HepG2 (cell line): ENCODE data around the gene ATP10A. TPM values are rescaled to one million over a fixed set of nuclear protein-coding genes. Genes with fewer than 3 reads are reported as not detected.

Experiments
- AGO2 ChIP-seq: fragments of 200-400 bp; formaldehyde crosslinking; optimal IDR thresholded peaks from 2 replicates; pipeline ENCODE3; 2017; ENCODE audit warnings: mild to moderate bottlenecking, low read depth, low read length, moderate library complexity
- AHDC1 ChIP-seq: sonication (generic); formaldehyde crosslinking; IDR thresholded peaks from 2 replicates; pipeline ENCODE4 v1.5.1; 2020; ENCODE audit warnings: mild to moderate bottlenecking, missing genetic modification reagents, borderline replicate concordance
- DDIT3 ChIP-seq: sonication (generic); formaldehyde crosslinking; IDR thresholded peaks from 2 replicates; pipeline ENCODE4 v1.4.0; 2020; ENCODE audit warnings: mild to moderate bottlenecking, missing genetic modification reagents
- ETV5 ChIP-seq: IDR thresholded peaks from 2 replicates; pipeline ENCODE4 v1.6.1; 2018; ENCODE audit warnings: missing biosample characterization, missing genetic modification reagents, inconsistent platforms, borderline replicate concordance
- GTF2F1 ChIP-seq: fragments of 150-350 bp; IDR thresholded peaks from 2 replicates; pipeline ENCODE4 v1.6.1; 2014; ENCODE audit warnings: low read length
- HNRNPUL1 ChIP-seq: fragments of 200-400 bp; formaldehyde crosslinking; IDR thresholded peaks from 2 replicates; pipeline ENCODE4 v1.6.1; 2017; ENCODE audit warnings: low read depth, mild to moderate bottlenecking, low read length, moderate library complexity
- MXD3 ChIP-seq: IDR thresholded peaks from 2 replicates; pipeline ENCODE4 v1.6.1; 2016; ENCODE audit warnings: mild to moderate bottlenecking, missing biosample characterization, missing genetic modification reagents
- NFE2L1 ChIP-seq: sonication (generic); formaldehyde crosslinking; IDR thresholded peaks from 2 replicates; pipeline ENCODE4 v1.4.0; 2020; ENCODE audit warnings: missing genetic modification reagents, mild to moderate bottlenecking, borderline replicate concordance
- PCBP2 ChIP-seq: fragments of 200-400 bp; formaldehyde crosslinking; optimal IDR thresholded peaks from 2 replicates; pipeline ENCODE3; 2018; ENCODE audit warnings: low read length, low read depth; ENCODE audit not compliant: poor library complexity, severe bottlenecking
- TEF ChIP-seq: sonication (generic); formaldehyde crosslinking; IDR thresholded peaks from 2 replicates; pipeline ENCODE4 v1.5.0; 2020; ENCODE audit warnings: missing genetic modification reagents
- ZFX ChIP-seq: sonication (generic); formaldehyde crosslinking; IDR thresholded peaks from 2 replicates; pipeline ENCODE4 v1.4.0; 2020; ENCODE audit warnings: mild to moderate bottlenecking, low read depth, missing genetic modification reagents, moderate library complexity
- ZHX1 ChIP-seq: sonication (generic); formaldehyde crosslinking; IDR thresholded peaks from 2 replicates; pipeline ENCODE4 v1.8.1; 2022; ENCODE audit warnings: low read depth, mild to moderate bottlenecking, missing genetic modification reagents
- ZNF431 ChIP-seq: sonication (generic); formaldehyde crosslinking; IDR thresholded peaks from 2 replicates; pipeline ENCODE4 v1.9.0; 2022; ENCODE audit warnings: missing genetic modification reagents, low read depth, mild to moderate bottlenecking, borderline replicate concordance
- ZNF563 ChIP-seq: sonication (generic); formaldehyde crosslinking; IDR thresholded peaks from 2 replicates; pipeline ENCODE4 v1.8.0; 2022; ENCODE audit warnings: mild to moderate bottlenecking, moderate library complexity, missing genetic modification reagents
- ZNF720 ChIP-seq: sonication (generic); formaldehyde crosslinking; IDR thresholded peaks from 2 replicates; pipeline ENCODE4 v1.4.0; 2020; ENCODE audit warnings: missing genetic modification reagents
- polyA plus RNA-seq, 8 experiments: library from polyadenylated mRNA; depleted of rRNA in 3 of 8; stranded (reverse) in 7 of 8; unstranded in 1 of 8; fragments of >200 nt; fragmentation: Illumina TruSeq in 4 of 8; extraction: Trizol in 4 of 8; gene quantifications; 2 replicates each; pipeline versions ENCODE4 v1.2.1 to v1.2.3, GENCODE V29; 2011 to 2016; ENCODE audit warnings: low read depth in 4 of 8, missing spikeins in 1 of 8, mixed read lengths in 1 of 8; ENCODE audit not compliant: insufficient read depth in 1 of 8
- total RNA-seq, 5 experiments: library from RNA; depleted of rRNA; stranded (reverse); fragments of >200 nt; fragmentation: Illumina TruSeq; extraction: Trizol; gene quantifications; 2 replicates each; pipeline ENCODE4 v1.2.3, GENCODE V29; 2016; ENCODE audit warnings: low read depth in 1 of 5

Gene ATP10A
- total and polyA plus RNA-seq, 2 of the 13 experiments (the other 11 are each of a cell fraction or from before 2014, with no cell fraction given): 0.58 to 4.2 TPM

GRCh38 chr15:25850154-25851111 lies 12.7 kb downstream of the ATP10A start (continued):
- TF ChIP-seq HNRNPUL1 (no peak), DDIT3 (CRISPR knock-in tag) (no peak), MXD3 (CRISPR knock-in tag) (no peak), AHDC1 (peak; percentile 56; the same call in 1 of the 2 replicates), ZHX1 (CRISPR knock-in tag) (no peak), ZNF431 (CRISPR knock-in tag) (no peak), ZNF720 (no peak), NFE2L1 (no peak), TEF (CRISPR knock-in tag) (no peak), ZFX (CRISPR knock-in tag) (0 out of 2 replicates have a peak, but pooled peaks have one; percentile 26), PCBP2 (no peak), ZNF563 (CRISPR knock-in tag) (no peak), AGO2 (no peak), ETV5 (CRISPR knock-in tag) (no peak), GTF2F1 (no peak)
